ENCODE measurements around the gene PLXNA4.

PLXNA4 gene

DNA sequence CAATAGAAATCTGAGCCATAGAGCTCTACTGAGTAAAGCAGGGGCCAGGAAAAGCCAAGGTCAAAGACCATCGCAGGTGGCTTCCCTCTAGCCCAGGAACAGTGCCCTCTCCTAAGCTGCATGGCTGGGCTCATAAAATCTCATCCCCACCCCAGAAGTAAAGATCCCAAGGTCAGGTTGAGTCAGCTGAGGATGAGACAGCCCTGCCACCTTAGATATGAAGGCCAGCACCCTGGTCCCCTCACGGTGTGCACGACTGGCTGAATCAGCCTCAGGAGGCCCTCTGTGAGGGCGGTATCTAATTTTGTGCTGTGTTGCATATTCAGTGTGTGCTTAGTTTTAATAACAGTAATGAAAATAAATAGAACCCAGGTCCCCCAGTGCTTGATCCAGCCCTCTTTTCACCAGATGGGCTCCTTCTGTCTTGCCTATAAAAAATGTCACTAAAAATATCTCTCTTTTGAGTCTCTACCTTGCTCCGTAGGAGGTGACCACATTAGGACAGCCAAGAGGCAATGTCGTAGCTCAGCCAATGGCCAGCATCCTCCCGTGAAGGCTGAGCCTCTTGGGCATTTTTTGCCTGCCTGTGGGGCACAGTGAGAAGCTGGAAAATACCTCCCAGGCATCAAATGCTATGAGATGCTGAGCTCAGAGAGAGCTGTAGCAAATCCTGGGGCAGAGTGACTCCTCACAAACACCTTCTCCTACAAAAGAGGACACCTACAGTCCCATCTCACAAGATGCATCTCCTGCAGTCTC lies 424.0 kb downstream of the PLXNA4 start:
- POLR2A ChIA-PET = no interaction called here
- no peak for TF ChIP-seq ELF4 (IDR thresholded peaks at IDR 0.05)
- TF ChIP-seq TARDBP (IDR thresholded peaks at IDR 0.05) = no peak
- TF ChIP-seq NFRKB (IDR thresholded peaks at IDR 0.05) = no peak
- DNase-seq (ENCODE audit: extremely low spot score) = no peak
- CTCF ChIA-PET = interaction anchor here (0.7 kb wide), 1 partner anchor 10 kb away, joined by 3 read pairs; no protein-coding TSS in a partner anchor

DNA sequence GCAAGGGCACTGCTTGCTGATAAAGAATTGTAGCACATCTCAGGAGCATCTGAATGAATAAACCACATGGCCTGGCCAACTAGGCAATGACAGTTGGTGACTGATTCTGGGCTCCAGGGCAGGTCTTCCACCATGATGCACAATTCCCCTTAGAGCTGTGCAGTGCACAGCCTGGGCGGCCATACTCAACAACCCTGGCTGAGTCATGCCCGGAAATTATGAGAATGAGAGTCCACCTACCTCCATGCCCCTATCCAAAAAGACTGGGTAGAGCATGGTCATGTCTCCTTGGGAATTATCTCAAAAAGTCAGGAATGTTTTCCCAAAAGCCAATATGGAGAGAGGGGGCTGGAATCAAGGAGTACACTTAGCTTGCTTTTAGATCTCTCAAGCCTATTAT lies 425.6 kb downstream of the PLXNA4 start:
- TF ChIP-seq SP1 (IDR thresholded peaks at IDR 0.05) (no peak), FOXA1 (IDR thresholded peaks at IDR 0.05) (no peak), HDGF (IDR thresholded peaks at IDR 0.05; ENCODE audit: borderline replicate concordance) (no peak), CTBP1 (IDR thresholded peaks at IDR 0.05; ENCODE audit: borderline replicate concordance) (no peak), L3MBTL2 (conservative IDR thresholded peaks at IDR 0.05) (no peak), ELF4 (IDR thresholded peaks at IDR 0.05) (no peak), FOXK2 (IDR thresholded peaks at IDR 0.05) (no peak), SUZ12 (IDR thresholded peaks at IDR 0.05) (no peak), NFRKB (IDR thresholded peaks at IDR 0.05) (no peak), TARDBP (IDR thresholded peaks at IDR 0.05) (no peak)
- DNase-seq (ENCODE audit: extremely low spot score) = no peak
- CTCF ChIA-PET = no interaction called here
- POLR2A ChIA-PET = no interaction called here

DNA sequence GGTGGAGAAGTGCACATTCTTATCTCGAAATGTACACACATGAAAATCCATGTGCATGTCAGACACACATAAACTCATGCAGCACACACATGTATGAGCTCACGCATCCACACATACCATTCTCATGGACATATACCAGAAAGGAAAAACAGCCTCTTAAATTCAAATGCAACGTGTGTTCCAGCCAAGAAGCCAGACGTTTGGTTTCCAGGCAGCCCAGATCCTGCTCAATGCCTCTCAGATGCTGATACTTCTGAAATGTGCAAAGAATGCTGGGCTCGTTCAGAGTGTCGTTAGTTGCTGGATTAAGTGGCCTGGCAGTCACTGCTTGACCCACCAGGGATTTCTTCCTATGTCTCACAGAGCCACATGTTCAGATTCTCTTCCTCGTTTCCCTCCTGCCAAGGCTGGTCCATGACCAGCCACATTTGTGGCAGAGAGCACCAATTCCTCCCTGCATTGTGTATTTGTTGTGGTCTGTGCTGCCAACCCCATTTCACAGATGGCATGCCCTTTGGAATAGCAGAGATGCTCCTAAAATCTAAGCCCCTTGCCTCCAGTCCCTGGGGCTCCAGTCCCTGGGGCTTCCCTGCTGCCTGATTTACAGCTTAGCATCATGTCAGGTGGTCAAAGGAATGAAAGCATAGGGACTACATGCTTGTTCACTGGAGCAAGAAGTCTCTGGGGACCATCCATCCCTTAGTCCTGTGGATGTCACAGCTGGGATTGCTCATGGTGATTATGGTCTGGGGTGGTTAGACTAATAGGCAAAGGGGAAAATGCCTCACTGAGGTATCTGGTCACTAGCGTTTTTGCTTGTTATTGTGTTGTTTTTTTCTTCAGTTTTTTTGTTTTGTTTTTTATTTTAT lies 426.6 kb downstream of the PLXNA4 start:
- TF ChIP-seq FOXM1 (IDR thresholded peaks at IDR 0.05; ENCODE audit: borderline replicate concordance) (no peak), CTBP1 (IDR thresholded peaks at IDR 0.05; ENCODE audit: borderline replicate concordance) (no peak), ZNF384 (IDR thresholded peaks at IDR 0.05) (no peak), FOXA1 (IDR thresholded peaks at IDR 0.05) (no peak), BHLHE40 (IDR thresholded peaks at IDR 0.05; ENCODE audit: borderline replicate concordance) (no peak), ARNT (IDR thresholded peaks at IDR 0.05) (no peak), LEF1 (IDR thresholded peaks at IDR 0.05; ENCODE audit: borderline replicate concordance) (no peak), ELF4 (IDR thresholded peaks at IDR 0.05) (no peak), TARDBP (IDR thresholded peaks at IDR 0.05) (no peak), HDGF (IDR thresholded peaks at IDR 0.05; ENCODE audit: borderline replicate concordance) (no peak), FOXK2 (IDR thresholded peaks at IDR 0.05) (no peak), NFRKB (IDR thresholded peaks at IDR 0.05) (no peak), SP1 (IDR thresholded peaks at IDR 0.05) (no peak), SUZ12 (IDR thresholded peaks at IDR 0.05) (no peak), L3MBTL2 (conservative IDR thresholded peaks at IDR 0.05) (no peak)
- TF ChIP-seq, protein P1, sequence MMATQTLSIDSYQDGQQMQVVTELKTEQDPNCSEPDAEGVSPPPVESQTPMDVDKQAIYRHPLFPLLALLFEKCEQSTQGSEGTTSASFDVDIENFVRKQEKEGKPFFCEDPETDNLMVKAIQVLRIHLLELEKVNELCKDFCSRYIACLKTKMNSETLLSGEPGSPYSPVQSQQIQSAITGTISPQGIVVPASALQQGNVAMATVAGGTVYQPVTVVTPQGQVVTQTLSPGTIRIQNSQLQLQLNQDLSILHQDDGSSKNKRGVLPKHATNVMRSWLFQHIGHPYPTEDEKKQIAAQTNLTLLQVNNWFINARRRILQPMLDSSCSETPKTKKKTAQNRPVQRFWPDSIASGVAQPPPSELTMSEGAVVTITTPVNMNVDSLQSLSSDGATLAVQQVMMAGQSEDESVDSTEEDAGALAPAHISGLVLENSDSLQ (IDR thresholded peaks at IDR 0.05) = no peak
- DNase-seq (ENCODE audit: extremely low spot score) = no peak
- ChIA-PET POLR2A (no interaction called here), CTCF (no interaction called here)

DNA sequence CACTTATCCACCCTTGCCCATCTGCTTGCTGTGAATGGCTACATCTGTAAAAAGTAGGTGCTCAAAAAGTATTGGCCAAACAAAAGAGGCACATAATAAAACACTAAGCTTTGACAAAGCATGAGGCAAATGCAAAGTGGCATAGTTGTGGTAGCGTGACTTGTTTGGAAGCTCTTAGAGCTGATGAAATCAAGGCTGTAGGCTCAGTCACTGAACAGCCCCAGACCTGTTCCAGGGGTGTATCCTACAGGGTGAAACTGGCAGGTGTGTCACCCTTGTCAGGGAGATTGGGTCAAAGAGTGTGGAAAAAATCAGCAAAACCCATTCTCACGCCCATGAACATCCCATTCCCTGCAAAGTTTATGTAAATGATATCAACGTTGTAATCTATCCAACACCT lies 427.4 kb downstream of the PLXNA4 start:
- POLR2A ChIA-PET = no interaction called here
- no peak for TF ChIP-seq BHLHE40 (IDR thresholded peaks at IDR 0.05; ENCODE audit: borderline replicate concordance)
- TF ChIP-seq SP1 (IDR thresholded peaks at IDR 0.05) = no peak
- no peak for TF ChIP-seq HDGF (IDR thresholded peaks at IDR 0.05; ENCODE audit: borderline replicate concordance)
- TF ChIP-seq FOXM1 (IDR thresholded peaks at IDR 0.05; ENCODE audit: borderline replicate concordance) = no peak
- no peak for TF ChIP-seq ELF4 (IDR thresholded peaks at IDR 0.05)
- no peak for TF ChIP-seq LEF1 (IDR thresholded peaks at IDR 0.05; ENCODE audit: borderline replicate concordance)
- TF ChIP-seq L3MBTL2 (conservative IDR thresholded peaks at IDR 0.05) = no peak
- TF ChIP-seq NFRKB (IDR thresholded peaks at IDR 0.05) = no peak
- TF ChIP-seq, protein P1 (IDR thresholded peaks at IDR 0.05) = no peak
- TF ChIP-seq CTBP1 (IDR thresholded peaks at IDR 0.05; ENCODE audit: borderline replicate concordance) = no peak
- no peak for TF ChIP-seq TARDBP (IDR thresholded peaks at IDR 0.05)
- TF ChIP-seq ARNT (IDR thresholded peaks at IDR 0.05) = no peak
- no peak for TF ChIP-seq FOXA1 (IDR thresholded peaks at IDR 0.05)
- no peak for DNase-seq (ENCODE audit: extremely low spot score)
- CTCF ChIA-PET = no interaction called here

DNA sequence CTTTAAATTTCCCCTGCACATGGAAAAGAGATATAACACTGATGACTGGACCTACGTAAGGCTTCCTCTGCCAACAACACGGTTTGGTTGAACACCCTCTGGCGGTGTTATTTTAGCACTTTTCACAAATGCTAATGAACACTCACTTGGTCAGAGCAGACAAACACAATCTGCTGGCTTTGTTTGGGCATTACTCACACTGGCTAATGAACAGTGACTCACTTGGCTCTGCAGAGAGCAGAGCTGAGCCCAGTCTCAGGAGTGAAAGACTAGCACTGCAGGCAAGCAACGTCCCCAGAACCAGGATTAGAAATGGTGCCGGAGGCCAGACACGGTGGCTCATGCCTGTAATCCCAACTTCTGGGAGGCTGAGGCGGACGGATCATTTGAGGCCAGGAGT lies 430.8 kb downstream of the PLXNA4 start:
- POLR2A ChIA-PET = no interaction called here
- TF ChIP-seq NFRKB (IDR thresholded peaks at IDR 0.05) (no peak), SUZ12 (IDR thresholded peaks at IDR 0.05) (no peak), ARNT (IDR thresholded peaks at IDR 0.05) (no peak), ELF4 (IDR thresholded peaks at IDR 0.05) (no peak), L3MBTL2 (conservative IDR thresholded peaks at IDR 0.05) (no peak), TARDBP (IDR thresholded peaks at IDR 0.05) (no peak), BHLHE40 (IDR thresholded peaks at IDR 0.05; ENCODE audit: borderline replicate concordance) (no peak), FOXM1 (IDR thresholded peaks at IDR 0.05; ENCODE audit: borderline replicate concordance) (no peak), HDGF (IDR thresholded peaks at IDR 0.05; ENCODE audit: borderline replicate concordance) (no peak)
- no peak for DNase-seq (ENCODE audit: extremely low spot score)
- CTCF ChIA-PET = no interaction called here

DNA sequence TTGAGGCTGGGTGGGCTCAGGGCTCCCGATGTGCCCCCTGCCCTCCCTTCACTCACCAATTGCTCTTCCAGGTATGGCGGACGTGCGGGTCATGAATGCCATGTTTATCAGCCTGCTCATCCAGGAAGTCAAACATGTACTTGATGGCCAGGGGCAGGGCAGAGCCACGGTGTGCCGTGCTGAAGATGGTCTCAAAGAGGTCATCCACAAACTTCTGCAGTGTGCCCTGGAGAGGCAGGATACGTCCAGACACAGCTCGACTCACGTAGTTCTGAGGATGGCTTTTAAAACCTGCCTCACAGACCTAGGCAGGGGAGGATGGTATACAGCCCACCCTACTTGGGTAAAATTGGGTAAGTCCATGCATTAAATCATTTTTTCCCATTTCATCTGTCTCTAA lies 431.2 kb downstream of the PLXNA4 start:
- ChIA-PET CTCF (no interaction called here), POLR2A (no interaction called here)
- no peak for TF ChIP-seq FOXK2 (IDR thresholded peaks at IDR 0.05)
- TF ChIP-seq ZNF384 (IDR thresholded peaks at IDR 0.05) = no peak
- no peak for TF ChIP-seq L3MBTL2 (conservative IDR thresholded peaks at IDR 0.05)
- TF ChIP-seq HDGF (IDR thresholded peaks at IDR 0.05; ENCODE audit: borderline replicate concordance) = no peak
- TF ChIP-seq CTBP1 (IDR thresholded peaks at IDR 0.05; ENCODE audit: borderline replicate concordance) = no peak
- TF ChIP-seq SP1 (IDR thresholded peaks at IDR 0.05) = no peak
- no peak for TF ChIP-seq BHLHE40 (IDR thresholded peaks at IDR 0.05; ENCODE audit: borderline replicate concordance)
- TF ChIP-seq FOXM1 (IDR thresholded peaks at IDR 0.05; ENCODE audit: borderline replicate concordance) = no peak
- TF ChIP-seq SUZ12 (IDR thresholded peaks at IDR 0.05) = no peak
- TF ChIP-seq TARDBP (IDR thresholded peaks at IDR 0.05) = no peak
- TF ChIP-seq ARNT (IDR thresholded peaks at IDR 0.05) = no peak
- TF ChIP-seq LEF1 (IDR thresholded peaks at IDR 0.05; ENCODE audit: borderline replicate concordance) = no peak
- TF ChIP-seq ELF4 (IDR thresholded peaks at IDR 0.05) = no peak
- no peak for TF ChIP-seq NFRKB (IDR thresholded peaks at IDR 0.05)
- no peak for TF ChIP-seq FOXA1 (IDR thresholded peaks at IDR 0.05)
- TF ChIP-seq, protein P1 (IDR thresholded peaks at IDR 0.05) = no peak
- DNase-seq (ENCODE audit: extremely low spot score) = no peak
